Neuronal stem cell (in vitro differentiated cells): ENCODE measurements around the gene SHQ1.

Source experiments
- DNase-seq: peaks from one replicate; pipeline ENCODE4 v3.0.0-alpha.2; 2013; ENCODE audit warnings: low spot score
- H2AFZ ChIP-seq: one replicate; pipeline ENCODE4 v1.6.1; 2013; ENCODE audit warnings: mild to moderate bottlenecking, low read length, inconsistent platforms
- H2AK5ac ChIP-seq: 2 replicates; pipeline ENCODE4 v1.6.1; 2013; ENCODE audit warnings: low read depth, mild to moderate bottlenecking, inconsistent platforms, low read length, moderate library complexity, mixed read lengths
- H2BK120ac ChIP-seq: 2 replicates; pipeline ENCODE4 v1.6.1; 2013; ENCODE audit warnings: low read depth, mild to moderate bottlenecking, inconsistent platforms, low read length, moderate library complexity, mixed read lengths
- H2BK12ac ChIP-seq: one replicate; pipeline ENCODE4 v1.6.1; 2013; ENCODE audit warnings: low read length, inconsistent platforms
- H2BK15ac ChIP-seq: 2 replicates; pipeline ENCODE4 v1.6.1; 2013; ENCODE audit warnings: mild to moderate bottlenecking, low read length, inconsistent platforms, mixed read lengths
- H2BK5ac ChIP-seq: one replicate; pipeline ENCODE4 v1.6.1; 2013; ENCODE audit warnings: inconsistent platforms, mild to moderate bottlenecking, low read length, moderate library complexity
- H3K14ac ChIP-seq: one replicate; pipeline ENCODE4 v1.6.1; 2013; ENCODE audit warnings: low read length, inconsistent platforms
- H3K18ac ChIP-seq: 2 replicates; pipeline ENCODE4 v1.6.1; 2013; ENCODE audit warnings: low read length, inconsistent platforms
- H3K23ac ChIP-seq: 2 replicates; pipeline ENCODE4 v1.6.1; 2013; ENCODE audit warnings: low read depth, mild to moderate bottlenecking, mixed read lengths, low read length, inconsistent platforms; ENCODE audit not compliant: poor library complexity
- H3K27ac ChIP-seq: replicated peaks from 3 replicates; pipeline ENCODE4 v1.5.1; 2013; ENCODE audit warnings: low read length, inconsistent platforms
- H3K27me3 ChIP-seq, 3 experiments: 2 replicates each; pipeline ENCODE4 v1.6.1; 2013; ENCODE audit warnings: low read length in 3 of 3, mild to moderate bottlenecking in 2 of 3, inconsistent platforms in 1 of 3, low read depth in 1 of 3, mixed read lengths in 1 of 3, moderate library complexity in 1 of 3; ENCODE audit not compliant: control insufficient read depth in 3 of 3, insufficient read depth in 3 of 3
- H3K36me3 ChIP-seq, 2 donors: replicated peaks in 1 of 2; 2 replicates each; pipeline ENCODE4 v1.6.1; 2013; ENCODE audit warnings: low read length in 2 of 2; ENCODE audit not compliant: control insufficient read depth in 2 of 2, insufficient read depth in 2 of 2
- H3K4ac ChIP-seq: 2 replicates; pipeline ENCODE4 v1.6.1; 2013; ENCODE audit warnings: inconsistent platforms, mild to moderate bottlenecking, low read length, moderate library complexity
- H3K4me1 ChIP-seq, 2 donors: 1 replicate in 1 of 2; 2 replicates in 1 of 2; pipeline ENCODE4 v1.6.1; 2013; ENCODE audit warnings: low read length in 2 of 2, low read depth in 1 of 2; ENCODE audit not compliant: control insufficient read depth in 2 of 2, insufficient read depth in 1 of 2
- H3K4me2 ChIP-seq: one replicate; pipeline ENCODE4 v1.6.1; 2013; ENCODE audit warnings: mild to moderate bottlenecking, low read length, inconsistent platforms; ENCODE audit not compliant: insufficient read depth, poor library complexity, severe bottlenecking
- H3K4me3 ChIP-seq, 2 donors: 2 replicates each; pipeline ENCODE4 v1.5.1; 2013; ENCODE audit warnings: low read length in 2 of 2, mild to moderate bottlenecking in 2 of 2, inconsistent platforms in 1 of 2, moderate library complexity in 1 of 2
- H3K79me1 ChIP-seq: one replicate; pipeline ENCODE4 v1.6.1; 2013; ENCODE audit warnings: low read depth, mild to moderate bottlenecking, inconsistent platforms, low read length, moderate library complexity
- H3K9ac ChIP-seq: one replicate; pipeline ENCODE4 v1.6.1; 2013; ENCODE audit warnings: mild to moderate bottlenecking, low read depth, low read length, inconsistent platforms; ENCODE audit not compliant: poor library complexity
- H3K9me3 ChIP-seq, 2 donors: replicated peaks in 1 of 2; 2 replicates each; pipeline versions ENCODE3 to v1.6.1; 2013; ENCODE audit warnings: low read length in 2 of 2, mild to moderate bottlenecking in 2 of 2, inconsistent platforms in 1 of 2, low read depth in 1 of 2, mixed read lengths in 1 of 2, moderate library complexity in 1 of 2; ENCODE audit not compliant: control insufficient read depth in 2 of 2, insufficient read depth in 1 of 2
- H4K8ac ChIP-seq: one replicate; pipeline ENCODE4 v1.6.1; 2013; ENCODE audit warnings: low read depth, mild to moderate bottlenecking, inconsistent platforms, low read length, moderate library complexity
- H4K91ac ChIP-seq: one replicate; pipeline ENCODE4 v1.6.1; 2013; ENCODE audit warnings: low read length, low read depth, mild to moderate bottlenecking, inconsistent platforms; ENCODE audit not compliant: poor library complexity
- WGBS, 2 donors: extraction: QIAGEN DNeasy Blood & Tissue Kit; methylation state at CpG; one replicate each; pipeline ENCODE4 v1.1.7; 2013; ENCODE audit warnings: missing lambda C conversion rate in 2 of 2, mixed read lengths in 1 of 2; ENCODE audit not compliant: insufficient read length in 2 of 2, insufficient replicate concordance in 1 of 2; ENCODE audit errors: extremely low coverage in 2 of 2; 5-methylcytosine and 5-hydroxymethylcytosine counted together

Gene SHQ1

DNA sequence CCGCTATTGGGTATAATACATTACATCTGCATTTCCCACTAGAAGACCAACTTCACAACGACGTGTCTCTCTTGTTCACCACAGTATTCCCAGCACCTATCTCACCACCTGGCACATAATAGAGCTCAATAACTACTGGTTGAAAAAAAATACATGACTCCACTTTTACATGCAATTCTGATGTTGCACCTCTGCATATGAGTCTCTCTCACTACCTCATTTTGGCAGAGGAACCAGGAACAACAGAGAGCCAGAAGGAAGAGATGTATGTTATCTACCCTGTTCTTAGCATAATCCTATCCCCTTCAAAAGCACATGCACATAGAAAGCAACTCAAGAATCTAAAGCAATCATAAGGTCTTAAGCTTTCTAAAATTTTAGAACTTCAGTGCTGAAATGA lies 61.6 kb downstream of the SHQ1 start:
- Histone ChIP-seq H3K9ac (no peak overlapping the region), H3K4me1 (no peaks in the 10 kb centered on the region), H2BK15ac (no peak overlapping the region), H3K9me3 (no peaks in the 10 kb centered on the region), H2BK12ac (no peak overlapping the region), H2AK5ac (no peak overlapping the region), H3K23ac (no peak overlapping the region), H2BK120ac (no peak overlapping the region), H4K8ac (no peak overlapping the region), H3K18ac (no peak overlapping the region), H3K4me2 (no peak overlapping the region), H2BK5ac (no peak overlapping the region), H3K27me3 (no peaks in the 10 kb centered on the region), H4K91ac (no peak overlapping the region), H3K79me1 (no peaks in the 10 kb centered on the region), H3K4ac (no peak overlapping the region), H2AFZ (no peak overlapping the region), H3K4me3 (no peak overlapping the region), H3K14ac (no peak overlapping the region), H3K27ac (no peak overlapping the region), H3K36me3 (no peaks in the 10 kb centered on the region)
- no CpG with 5 or more reads among the region's 3 CpGs for WGBS, 2 donors
- DNase-seq, result no peak

GRCh38 chr3:72784226-72784625 lies 64.0 kb downstream of the SHQ1 start:
- DNase-seq, result no peak
- Histone ChIP-seq H3K4me1 (no peaks in the 10 kb centered on the region), H2AFZ (no peak overlapping the region), H3K27me3 (no peaks in the 10 kb centered on the region), H3K79me1 (no peaks in the 10 kb centered on the region), H2BK12ac (no peak overlapping the region), H2BK15ac (no peak overlapping the region), H3K14ac (no peak overlapping the region), H3K18ac (no peak overlapping the region), H2AK5ac (no peak overlapping the region), H4K8ac (no peak overlapping the region), H3K27ac (no peak overlapping the region), H3K9ac (no peak overlapping the region), H3K4ac (no peak overlapping the region), H3K4me3 (no peak overlapping the region), H2BK120ac (no peak overlapping the region), H3K4me2 (no peak overlapping the region), H4K91ac (no peak overlapping the region), H3K23ac (no peak overlapping the region), H3K36me3 (no peaks in the 10 kb centered on the region), H3K9me3 (no peaks in the 10 kb centered on the region), H2BK5ac (no peak overlapping the region)
- no CpG with 5 or more reads among the region's 1 CpG for WGBS, 2 donors

DNA sequence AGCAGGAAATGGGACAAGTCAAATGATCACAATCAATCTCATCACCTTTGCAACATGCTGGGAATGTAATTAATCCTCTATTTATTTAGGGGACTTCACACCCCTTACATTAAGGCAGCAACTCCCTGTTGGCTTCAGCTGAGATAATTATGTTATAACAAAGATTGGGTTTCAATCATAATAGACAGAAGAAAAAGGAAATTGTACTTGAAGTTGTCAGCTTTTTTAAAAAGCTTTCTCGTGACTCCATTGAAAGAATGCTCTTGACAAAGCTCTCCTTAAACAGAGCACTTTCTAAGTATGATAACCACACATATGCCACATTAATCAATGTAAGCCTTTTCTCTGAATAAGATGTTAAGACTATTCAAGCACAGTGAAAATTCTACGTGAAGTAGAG lies 65.7 kb downstream of the SHQ1 start:
- Histone ChIP-seq H3K14ac (no peak overlapping the region), H3K79me1 (no peaks in the 10 kb centered on the region), H3K36me3 (no peaks in the 10 kb centered on the region), H3K4me3 (no peak overlapping the region), H4K91ac (no peak overlapping the region), H3K27ac (no peak overlapping the region), H3K18ac (no peak overlapping the region), H2BK15ac (no peak overlapping the region), H3K4me2 (no peak overlapping the region), H3K27me3 (no peaks in the 10 kb centered on the region), H3K23ac (no peak overlapping the region), H4K8ac (no peak overlapping the region), H2AFZ (no peak overlapping the region), H3K4me1 (no peaks in the 10 kb centered on the region), H3K9me3 (no peaks in the 10 kb centered on the region), H3K9ac (no peak overlapping the region), H2BK120ac (no peak overlapping the region), H2BK5ac (no peak overlapping the region), H2AK5ac (no peak overlapping the region), H3K4ac (no peak overlapping the region), H2BK12ac (no peak overlapping the region)
- WGBS, 2 donors, result no CpG with 5 or more reads among the region's 2 CpGs
- no peak for DNase-seq

DNA sequence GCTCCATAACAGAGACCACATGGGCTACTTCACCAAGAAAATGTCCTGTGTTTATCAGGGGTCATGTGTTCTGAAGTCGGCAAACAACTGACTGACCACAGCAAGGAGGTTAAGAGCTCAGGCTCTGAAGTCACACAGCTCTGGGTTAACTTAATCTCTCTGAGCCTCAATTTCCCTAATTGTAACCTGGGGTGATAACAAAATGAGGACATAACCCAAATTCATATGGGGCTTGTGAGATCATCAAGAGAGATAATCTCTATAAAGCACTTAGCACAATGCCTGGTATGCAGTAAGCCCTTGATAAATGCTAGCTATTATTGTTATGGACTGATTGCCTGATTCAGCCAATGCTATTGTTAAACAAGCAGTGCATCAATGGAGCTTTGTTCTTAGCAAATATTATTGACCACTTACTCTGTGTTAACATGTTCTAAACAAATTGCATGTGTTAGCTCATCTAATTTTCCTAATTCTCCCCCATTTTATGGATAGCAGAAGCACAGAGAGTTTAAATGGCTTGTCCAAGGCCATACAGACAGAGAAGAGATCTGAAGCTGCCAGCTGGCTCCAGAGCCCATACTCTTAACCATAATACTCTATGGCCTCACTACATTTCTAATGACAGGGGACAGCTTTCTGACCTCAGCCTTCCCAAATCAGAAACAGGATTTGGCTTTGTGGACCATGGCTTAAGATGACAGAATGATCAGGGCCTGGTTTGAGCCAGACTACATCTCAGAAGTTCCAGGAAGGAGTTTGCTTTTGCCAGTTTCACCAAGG lies 78.3 kb downstream of the SHQ1 start:
- no peak overlapping the region for H3K4me3 ChIP-seq
- peaks cover 13 to 19% of the 10 kb centered on the region in 2 donors for H3K4me1 ChIP-seq
- no CpG with 5 or more reads among the region's 1 CpG for WGBS, 2 donors

More for the DNA sequence above, 78.3 kb downstream of the SHQ1 start:
- Histone ChIP-seq H2AK5ac (no peak overlapping the region), H3K18ac (no peak overlapping the region), H3K79me1 (no peaks in the 10 kb centered on the region), H3K9me3 (no peaks in the 10 kb centered on the region), H4K8ac (no peak overlapping the region), H3K27me3 (no peaks in the 10 kb centered on the region), H3K4me2 (no peak overlapping the region), H2BK12ac (no peak overlapping the region), H3K14ac (no peak overlapping the region), H2AFZ (no peak overlapping the region), H3K36me3 (no peaks in the 10 kb centered on the region), H2BK5ac (no peak overlapping the region), H2BK120ac (no peak overlapping the region), H3K9ac (no peak overlapping the region), H4K91ac (no peak overlapping the region), H3K4ac (no peak overlapping the region), H3K23ac (no peak overlapping the region), H2BK15ac (no peak overlapping the region), H3K27ac (no peak overlapping the region)
- DNase-seq, result no peak
